PC-3 (cell line): ENCODE data around the gene CCDC187.

ENCODE experiments used
- EZH2 ChIP-seq: fragments of 300-600 bp; sonication (generic); IDR thresholded peaks from one replicate; pipeline ENCODE4 v1.6.1; 2017; ENCODE audit warnings: antibody characterized with exemption, mild to moderate bottlenecking, low read length; ENCODE audit not compliant: unreplicated experiment
- EZH2phosphoT487 ChIP-seq: fragments of 300-600 bp; sonication (generic); IDR thresholded peaks from 2 replicates; pipeline ENCODE4 v1.6.1; 2018; ENCODE audit warnings: mild to moderate bottlenecking, antibody characterized with exemption, low read length, borderline replicate concordance
- TF ChIP-seq, protein P1 (sequence below): fragments of 300-600 bp; sonication (generic); conservative IDR thresholded peaks from 2 replicates; pipeline ENCODE4 v1.5.1; 2017; ENCODE audit warnings: antibody characterized with exemption, low read depth, mild to moderate bottlenecking, low read length

DNA sequence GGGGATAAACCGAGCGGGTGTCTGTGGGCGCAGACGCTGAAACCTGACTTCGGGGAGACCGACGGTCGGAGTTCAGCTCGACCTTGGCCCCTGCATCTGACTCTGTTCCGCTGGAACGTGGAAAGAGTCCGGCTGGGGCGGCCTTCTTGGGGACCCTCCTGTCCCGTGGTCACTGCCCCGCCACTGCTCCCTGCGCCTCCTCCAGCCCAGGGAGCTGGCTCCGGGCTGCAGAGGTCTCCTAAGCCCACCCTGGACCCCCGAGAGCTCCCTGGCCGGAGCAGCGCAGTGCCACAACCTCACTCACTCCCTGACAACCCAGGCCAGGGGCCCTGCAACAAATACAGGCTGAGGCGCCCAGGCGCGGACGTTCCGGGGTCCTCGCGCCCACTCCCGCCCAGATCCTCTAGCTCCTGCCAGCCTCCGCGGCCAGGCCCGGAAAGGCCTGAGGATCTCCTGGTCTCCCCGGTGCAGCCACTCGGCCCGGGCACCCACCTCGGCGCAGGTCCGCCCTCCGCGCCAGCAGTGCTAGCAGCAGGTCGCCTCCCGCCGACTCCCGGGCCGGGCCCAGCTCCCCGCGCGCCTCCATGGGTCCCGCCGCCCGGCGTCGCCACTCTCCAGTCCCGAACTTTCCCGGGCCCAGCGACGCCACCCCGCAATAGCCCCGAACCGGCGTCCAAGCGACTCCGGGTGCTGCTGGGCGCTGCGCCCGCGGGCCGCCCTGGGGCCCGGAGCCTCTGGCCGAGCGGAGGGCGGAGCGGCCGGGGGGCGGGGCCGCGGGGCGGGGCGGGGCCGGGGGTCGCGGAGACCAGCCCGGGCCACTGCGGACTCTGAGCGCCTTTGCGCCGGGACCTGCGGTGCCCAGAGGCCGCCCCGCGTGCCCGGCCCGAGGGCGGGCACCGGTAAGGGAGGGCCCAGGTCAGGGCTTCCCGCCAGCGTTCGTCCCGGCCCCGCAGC lies 101.2 kb downstream of the CCDC187 start:
- TF ChIP-seq, protein P1, sequence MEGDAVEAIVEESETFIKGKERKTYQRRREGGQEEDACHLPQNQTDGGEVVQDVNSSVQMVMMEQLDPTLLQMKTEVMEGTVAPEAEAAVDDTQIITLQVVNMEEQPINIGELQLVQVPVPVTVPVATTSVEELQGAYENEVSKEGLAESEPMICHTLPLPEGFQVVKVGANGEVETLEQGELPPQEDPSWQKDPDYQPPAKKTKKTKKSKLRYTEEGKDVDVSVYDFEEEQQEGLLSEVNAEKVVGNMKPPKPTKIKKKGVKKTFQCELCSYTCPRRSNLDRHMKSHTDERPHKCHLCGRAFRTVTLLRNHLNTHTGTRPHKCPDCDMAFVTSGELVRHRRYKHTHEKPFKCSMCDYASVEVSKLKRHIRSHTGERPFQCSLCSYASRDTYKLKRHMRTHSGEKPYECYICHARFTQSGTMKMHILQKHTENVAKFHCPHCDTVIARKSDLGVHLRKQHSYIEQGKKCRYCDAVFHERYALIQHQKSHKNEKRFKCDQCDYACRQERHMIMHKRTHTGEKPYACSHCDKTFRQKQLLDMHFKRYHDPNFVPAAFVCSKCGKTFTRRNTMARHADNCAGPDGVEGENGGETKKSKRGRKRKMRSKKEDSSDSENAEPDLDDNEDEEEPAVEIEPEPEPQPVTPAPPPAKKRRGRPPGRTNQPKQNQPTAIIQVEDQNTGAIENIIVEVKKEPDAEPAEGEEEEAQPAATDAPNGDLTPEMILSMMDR: no peak
- no peak for TF ChIP-seq EZH2
- no peak for TF ChIP-seq EZH2phosphoT487
